Calu3 (cell line): Measurements from ENCODE around the gene CEACAM16. TPM values are rescaled to one million over a fixed set of nuclear protein-coding genes. Genes with fewer than 3 reads are reported as not detected.
A peak's percentile ranks its signal among the peaks of the same experiment; 100 is the strongest.
"Not testable (repeated sequence)": the region's sequence is repeated elsewhere in the genome, so short reads cannot be mapped to it uniquely, and the experiment has no call there.

Experiments used
- BruUV-seq: library from RNA; stranded (reverse); fragments of 400-500 nt; replicated peaks from 2 replicates; lab custom pipeline; 2021; lab: Mats Ljungman, UMichigan
- CTCF ChIA-PET: fragments of 300-600 bp; sonication (Branson Sonifier 250); formaldehyde crosslinking; loops from one replicate; lab custom pipeline; 2022; ENCODE audit warnings: antibody characterized with exemption; lab: Charles Lee
- DNase-seq: peaks from one replicate; pipeline ENCODE4 v3.0.0; 2022
- H3K27ac Mint-ChIP-seq: one replicate; pipeline ENCODE4 v1.8.0; 2022; ENCODE audit warnings: mixed read lengths; ENCODE audit not compliant: unreplicated experiment
- H3K27me3 Mint-ChIP-seq: one replicate; pipeline ENCODE4 v1.8.0; 2022; ENCODE audit warnings: mixed read lengths; ENCODE audit not compliant: unreplicated experiment
- H3K36me3 Mint-ChIP-seq: one replicate; pipeline ENCODE4 v1.8.0; 2022; ENCODE audit warnings: mild to moderate bottlenecking, moderate library complexity, mixed read lengths; ENCODE audit not compliant: insufficient read depth, unreplicated experiment
- H3K4me1 Mint-ChIP-seq: one replicate; pipeline ENCODE4 v1.8.0; 2022; ENCODE audit warnings: mild to moderate bottlenecking, low read depth, mixed read lengths; ENCODE audit not compliant: unreplicated experiment
- H3K4me3 Mint-ChIP-seq: one replicate; pipeline ENCODE4 v1.8.0; 2022; ENCODE audit warnings: mild to moderate bottlenecking, low read depth, moderate library complexity, mixed read lengths; ENCODE audit not compliant: unreplicated experiment
- H3K9me3 Mint-ChIP-seq: one replicate; pipeline ENCODE4 v1.8.0; 2022; ENCODE audit warnings: low read depth, mixed read lengths; ENCODE audit not compliant: unreplicated experiment
- intact Hi-C: fragments of 100-400 bp; cut with micrococcal nuclease; formaldehyde crosslinking; loops from one replicate; pipeline ENCODE4 v1.10.0; 2022; ENCODE audit not compliant: unreplicated experiment
- total RNA-seq: library from RNA; stranded (reverse); gene quantifications from 2 replicates; pipeline ENCODE4 v1.2.3, GENCODE V29; 2022
- TF ChIP-seq, protein P1 (sequence below): fragments of 200-600 bp; IDR thresholded peaks from one replicate; pipeline ENCODE4 v1.8.0; 2022; ENCODE audit warnings: antibody characterized with exemption; ENCODE audit not compliant: unreplicated experiment

The CEACAM16 gene
- total RNA-seq, 1 experiment from 2014 or later, result 0.38 TPM

GRCh38 chr19:44680536-44680935 is 18.4 kb upstream of the CEACAM16 start:
- H3K4me3 Mint-ChIP-seq, result no peak overlapping the region
- no peak overlapping the region for H3K27ac Mint-ChIP-seq
- intact Hi-C loops, result no loop called here
- TF ChIP-seq, protein P1, sequence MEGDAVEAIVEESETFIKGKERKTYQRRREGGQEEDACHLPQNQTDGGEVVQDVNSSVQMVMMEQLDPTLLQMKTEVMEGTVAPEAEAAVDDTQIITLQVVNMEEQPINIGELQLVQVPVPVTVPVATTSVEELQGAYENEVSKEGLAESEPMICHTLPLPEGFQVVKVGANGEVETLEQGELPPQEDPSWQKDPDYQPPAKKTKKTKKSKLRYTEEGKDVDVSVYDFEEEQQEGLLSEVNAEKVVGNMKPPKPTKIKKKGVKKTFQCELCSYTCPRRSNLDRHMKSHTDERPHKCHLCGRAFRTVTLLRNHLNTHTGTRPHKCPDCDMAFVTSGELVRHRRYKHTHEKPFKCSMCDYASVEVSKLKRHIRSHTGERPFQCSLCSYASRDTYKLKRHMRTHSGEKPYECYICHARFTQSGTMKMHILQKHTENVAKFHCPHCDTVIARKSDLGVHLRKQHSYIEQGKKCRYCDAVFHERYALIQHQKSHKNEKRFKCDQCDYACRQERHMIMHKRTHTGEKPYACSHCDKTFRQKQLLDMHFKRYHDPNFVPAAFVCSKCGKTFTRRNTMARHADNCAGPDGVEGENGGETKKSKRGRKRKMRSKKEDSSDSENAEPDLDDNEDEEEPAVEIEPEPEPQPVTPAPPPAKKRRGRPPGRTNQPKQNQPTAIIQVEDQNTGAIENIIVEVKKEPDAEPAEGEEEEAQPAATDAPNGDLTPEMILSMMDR, result no peak
- CTCF ChIA-PET, result interaction anchor here (0.7 kb wide), 1 partner anchor 110 kb away, joined by 3 read pairs; no protein-coding TSS in a partner anchor
- peaks cover 69% of the 10 kb centered on the region for H3K36me3 Mint-ChIP-seq
- DNase-seq, result no peak
- H3K27me3 Mint-ChIP-seq, result no peaks in the 10 kb centered on the region
- BruUV-seq, result no TSS peak
- peaks cover 3% of the 10 kb centered on the region for H3K9me3 Mint-ChIP-seq
- peaks cover 51% of the 10 kb centered on the region for H3K4me1 Mint-ChIP-seq

DNA sequence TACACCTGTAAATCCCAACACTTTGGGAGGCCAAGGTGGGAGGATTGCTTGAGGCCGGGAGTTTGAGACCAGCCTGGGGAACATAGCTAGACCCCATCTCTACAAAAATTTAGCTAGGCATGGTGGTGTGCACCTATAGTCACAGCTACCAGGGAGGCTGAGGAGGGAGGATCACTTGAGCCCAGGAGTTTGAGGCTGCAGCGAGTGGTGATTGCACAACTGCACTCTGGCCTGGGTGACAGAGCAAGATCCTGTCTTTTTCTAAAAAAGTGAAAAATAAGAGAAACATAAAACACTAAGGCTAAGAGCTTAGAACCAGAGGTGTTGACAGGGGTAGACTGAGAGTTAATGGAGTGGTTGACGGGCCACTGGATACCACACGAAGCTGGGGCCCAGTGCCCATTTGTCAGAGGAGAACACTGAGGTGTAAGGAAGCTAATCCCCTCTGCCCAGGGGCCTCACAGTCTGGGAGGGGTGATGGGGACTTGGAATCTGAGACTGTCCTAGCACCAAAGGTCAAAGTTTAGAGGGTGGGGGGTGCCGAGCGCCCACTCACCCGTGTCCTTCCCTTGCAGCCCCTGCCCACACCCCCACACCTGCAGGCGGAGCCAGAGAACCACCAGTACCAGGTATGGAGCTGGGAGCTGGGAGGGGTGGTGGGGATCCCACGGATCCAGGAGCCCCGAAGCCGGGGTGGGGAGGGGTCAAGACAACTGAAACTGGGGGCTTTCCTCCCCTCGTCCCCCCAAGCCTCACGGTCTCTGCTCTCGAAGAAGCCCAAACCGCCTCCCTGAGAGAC is 16.8 kb upstream of the CEACAM16 start:
- no TSS peak for BruUV-seq
- intact Hi-C loops, result no loop called here

DNA sequence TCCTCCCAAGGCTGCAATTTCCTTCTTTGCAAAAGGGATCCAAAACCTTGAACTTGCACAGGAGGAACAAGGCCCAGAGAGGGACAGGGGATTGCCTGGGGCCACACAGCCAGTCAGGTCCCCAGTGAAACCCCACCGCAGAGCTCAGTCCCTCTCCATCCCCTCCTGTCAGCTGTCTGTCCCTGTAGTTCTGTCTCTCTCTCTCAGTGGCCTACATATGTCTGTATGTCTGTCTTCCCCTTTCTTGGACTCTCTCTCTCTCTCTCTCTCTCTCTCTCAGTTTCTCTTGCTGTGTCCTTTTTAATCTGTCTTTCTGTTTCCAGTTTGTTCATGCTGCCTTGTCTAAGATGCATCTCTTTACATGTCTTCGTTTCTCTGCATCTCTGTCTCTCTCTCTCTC is 16.1 kb upstream of the CEACAM16 start:
- BruUV-seq, result no TSS peak
- CTCF ChIA-PET, result interaction anchor here (0.6 to 1.3 kb wide), 3 partner anchors 95 to 112 kb away, joined by 3 to 4 read pairs (median 3); partner anchors contain the start of gene CBLC
- TF ChIP-seq, protein P1, result no peak
- peaks cover 46% of the 10 kb centered on the region for H3K4me1 Mint-ChIP-seq
- no peaks in the 10 kb centered on the region for H3K27me3 Mint-ChIP-seq
- H3K4me3 Mint-ChIP-seq, result no peak overlapping the region
- peak overlapping the region; percentile 4 for H3K27ac Mint-ChIP-seq
- peaks cover 3% of the 10 kb centered on the region for H3K9me3 Mint-ChIP-seq
- intact Hi-C loops, result no loop called here
- no peak for DNase-seq
- peaks cover 55% of the 10 kb centered on the region for H3K36me3 Mint-ChIP-seq

More for the DNA sequence above, 16.8 kb upstream of the CEACAM16 start:
- Mint-ChIP-seq H3K9me3 (peaks cover 3% of the 10 kb centered on the region), H3K27me3 (no peaks in the 10 kb centered on the region), H3K36me3 (peaks cover 61% of the 10 kb centered on the region), H3K4me3 (no peak overlapping the region), H3K27ac (no peak overlapping the region), H3K4me1 (peaks cover 52% of the 10 kb centered on the region)
- DNase-seq, result no peak
- TF ChIP-seq, protein P1, result no peak
- CTCF ChIA-PET, result interaction anchor here (1.1 kb wide), 1 partner anchor 111 kb away, joined by 4 read pairs; no protein-coding TSS in a partner anchor

DNA sequence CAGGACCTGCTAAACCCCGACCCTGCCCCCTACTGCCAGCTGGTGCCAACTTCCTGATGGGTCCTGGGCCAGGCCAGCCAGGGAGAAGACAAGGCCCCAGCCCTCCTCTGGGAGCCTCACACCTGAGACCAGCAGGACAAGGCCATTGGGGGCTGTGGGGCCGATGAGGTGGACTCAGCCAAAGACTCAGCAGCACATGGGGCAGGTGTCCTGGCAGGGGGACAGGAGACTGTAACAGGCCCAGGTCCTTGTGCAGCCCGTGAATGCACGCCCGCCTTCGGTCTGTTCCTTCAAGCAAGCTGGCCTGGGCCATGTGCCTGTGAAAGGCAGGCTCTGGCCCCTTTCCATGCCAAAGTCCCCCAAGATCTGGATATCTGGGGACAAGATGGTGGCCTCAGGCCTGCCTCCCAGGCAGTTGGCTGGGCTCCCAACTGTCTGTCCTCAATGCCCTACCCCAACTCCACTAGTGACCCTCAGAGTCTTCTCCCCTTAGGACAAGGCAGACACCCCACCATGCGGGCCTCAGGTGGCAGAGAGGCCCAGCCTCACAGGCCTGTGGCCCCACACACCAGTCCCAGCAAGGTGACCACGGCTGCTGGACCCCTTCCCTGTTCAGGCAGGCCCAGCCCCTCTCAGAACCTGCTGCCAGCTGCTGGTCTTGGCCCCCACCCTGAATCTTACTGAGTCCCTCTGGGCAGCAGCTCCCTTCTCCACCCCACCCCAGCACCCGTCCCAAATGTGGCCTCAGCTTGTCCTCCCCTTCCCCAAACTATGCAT is 15.3 kb upstream of the CEACAM16 start:
- Mint-ChIP-seq H3K9me3 (peaks cover 3% of the 10 kb centered on the region), H3K4me3 (peak overlapping the region; percentile 61), H3K36me3 (peaks cover 53% of the 10 kb centered on the region), H3K4me1 (peaks cover 40% of the 10 kb centered on the region), H3K27ac (peak overlapping the region; percentile 61), H3K27me3 (no peaks in the 10 kb centered on the region)
- TF ChIP-seq, protein P1, result no peak
- DNase-seq, result no peak
- intact Hi-C loops, result no loop called here
- BruUV-seq, result no TSS peak
- CTCF ChIA-PET, result interaction anchor here (0.6 to 1.3 kb wide), 3 partner anchors 43 to 113 kb away, joined by 3 read pairs; partner anchors contain the start of gene CBLC

DNA sequence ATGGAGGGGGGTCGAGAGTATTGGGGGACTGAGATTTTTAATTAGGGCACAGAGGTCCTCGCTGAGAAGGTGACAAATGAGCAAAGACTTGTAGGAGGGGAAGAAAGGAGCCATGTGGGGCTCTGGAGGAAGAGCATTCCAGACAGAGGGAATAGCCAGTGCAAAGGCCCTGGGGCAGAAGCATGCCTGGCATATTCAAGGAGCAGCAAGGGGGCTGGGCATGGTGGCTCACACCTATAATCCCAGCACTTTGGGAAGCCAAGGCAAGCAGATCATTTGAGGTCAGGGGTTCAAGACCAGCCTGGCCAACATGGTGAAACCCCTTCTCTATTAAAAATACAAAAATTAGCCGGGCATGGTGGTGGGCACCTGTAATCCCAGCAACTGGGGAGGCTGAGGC is 14.6 kb upstream of the CEACAM16 start:
- H3K9me3 Mint-ChIP-seq, H3K27me3 Mint-ChIP-seq, BruUV-seq, intact Hi-C loops, DNase-seq, CTCF ChIA-PET: not testable (repeated sequence)
- peaks cover 54% of the 10 kb centered on the region for H3K36me3 Mint-ChIP-seq
- H3K4me1 Mint-ChIP-seq, result peaks cover 47% of the 10 kb centered on the region
- H3K27ac Mint-ChIP-seq, result peak overlapping the region; percentile 61
- H3K4me3 Mint-ChIP-seq, result peak overlapping the region; percentile 61
